ENCODE results near the gene ENKUR. TPM values are rescaled to one million over a fixed set of nuclear protein-coding genes. Genes with fewer than 3 reads are reported as not detected.
"Not testable (repeated sequence)": the region's sequence is repeated elsewhere in the genome, so short reads cannot be mapped to it uniquely, and the experiment has no call there.

The ENKUR gene
- polyA plus RNA-seq, 3 donors: 0.01 to 0.16 TPM; not detected in 1

GRCh38 chr10:25029519-25029918, 13.6 kb upstream of the ENKUR start:
- 59 to 93% (median 91%) methylated on average over 2 of the region's 2 CpGs for WGBS, 3 donors
- H3K27ac ChIP-seq (ENCODE audit: low read depth, low read length): no peak overlapping the region

DNA sequence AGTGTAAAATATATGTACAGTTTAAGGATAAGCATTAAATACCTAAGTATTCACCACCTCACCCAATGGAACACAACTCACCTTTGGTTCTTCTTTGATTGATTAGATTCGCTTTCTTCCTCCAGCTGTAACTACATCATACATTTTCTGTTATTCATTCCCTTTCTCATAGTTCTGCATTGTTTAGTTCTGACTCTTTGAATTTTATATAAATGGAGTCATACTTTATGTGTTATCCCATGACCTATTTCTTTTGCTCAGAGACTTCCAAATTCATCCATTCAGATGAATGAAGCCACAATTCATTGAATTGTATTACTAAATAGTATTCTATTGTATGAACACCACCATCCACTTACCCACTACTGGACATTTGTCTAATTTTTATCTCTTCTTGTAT, 12.8 kb upstream of the ENKUR start:
- WGBS, 3 donors: 97 to 100% (median 98%) methylated on average over 1 of the region's 1 CpG
- no peak overlapping the region for H3K27ac ChIP-seq (ENCODE audit: low read depth, low read length)

DNA sequence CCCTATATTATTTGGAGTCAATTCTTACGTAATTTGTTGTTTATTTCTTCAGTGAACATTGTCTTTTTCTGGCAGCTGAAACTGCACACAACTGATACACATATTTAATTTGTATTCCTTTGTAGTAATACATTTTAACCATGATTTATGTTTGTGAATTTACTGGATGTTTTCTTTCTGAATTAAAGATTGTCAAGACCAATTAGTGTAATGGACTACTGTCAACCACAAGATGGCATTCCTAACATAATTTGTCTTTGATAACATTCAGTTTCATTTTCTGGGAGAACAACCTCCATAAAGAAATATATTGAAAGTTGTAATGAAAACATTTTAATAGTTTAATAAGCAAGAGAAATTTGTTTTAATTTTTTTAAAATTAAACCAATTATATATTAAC, 10.5 kb upstream of the ENKUR start:
- H3K27ac ChIP-seq (ENCODE audit: low read depth, low read length): no peak overlapping the region
- WGBS, 3 donors: 77 to 78% (median 78%) methylated on average over 1 of the region's 1 CpG

GRCh38 chr10:25024528-25024927, 8.6 kb upstream of the ENKUR start:
- no peak overlapping the region for H3K27ac ChIP-seq (ENCODE audit: low read depth, low read length)
- 61 to 82% (median 82%) methylated on average over 8 of the region's 8 CpGs for WGBS, 3 donors

DNA sequence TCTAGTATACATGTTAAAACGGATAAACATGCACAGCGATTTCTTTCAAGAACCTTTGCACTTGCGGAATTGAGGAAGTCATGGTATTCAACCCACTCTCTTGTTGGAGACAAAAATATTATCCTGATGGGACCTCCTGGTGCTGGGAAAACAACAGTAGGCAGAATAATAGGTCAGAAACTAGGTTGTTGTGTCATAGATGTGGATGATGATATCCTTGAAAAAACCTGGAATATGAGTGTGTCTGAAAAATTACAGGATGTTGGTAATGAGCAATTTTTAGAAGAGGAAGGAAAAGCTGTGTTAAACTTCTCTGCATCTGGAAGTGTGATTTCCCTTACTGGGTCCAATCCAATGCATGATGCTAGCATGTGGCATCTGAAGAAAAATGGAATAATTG, 7.3 kb upstream of the ENKUR start:
- H3K27ac ChIP-seq (ENCODE audit: low read depth, low read length): no peak overlapping the region
- WGBS, 3 donors: 45 to 85% (median 56%) methylated on average over 3 of the region's 3 CpGs

DNA sequence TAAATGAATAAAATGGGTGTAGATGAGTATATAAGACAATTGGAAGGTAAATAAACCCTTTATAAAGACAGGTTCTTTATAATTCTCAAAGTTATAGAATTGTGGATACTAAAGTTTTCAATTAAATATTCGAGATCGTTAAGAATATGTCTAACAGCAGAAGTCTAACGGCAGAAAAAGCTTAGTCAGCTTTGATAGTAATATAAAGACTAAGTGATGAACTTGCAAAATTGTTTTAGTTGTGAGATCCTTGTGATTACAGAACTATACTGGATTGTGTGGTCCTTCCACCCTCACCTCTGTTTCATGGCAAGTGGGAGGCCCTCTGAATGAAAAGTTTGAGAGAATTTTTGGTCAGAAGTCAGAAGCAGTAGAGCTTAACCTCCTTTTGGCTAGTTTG, 2.7 kb upstream of the ENKUR start:
- no peak overlapping the region for H3K27ac ChIP-seq (ENCODE audit: low read depth, low read length)
- 94 to 97% (median 96%) methylated on average over 3 of the region's 3 CpGs for WGBS, 3 donors

DNA sequence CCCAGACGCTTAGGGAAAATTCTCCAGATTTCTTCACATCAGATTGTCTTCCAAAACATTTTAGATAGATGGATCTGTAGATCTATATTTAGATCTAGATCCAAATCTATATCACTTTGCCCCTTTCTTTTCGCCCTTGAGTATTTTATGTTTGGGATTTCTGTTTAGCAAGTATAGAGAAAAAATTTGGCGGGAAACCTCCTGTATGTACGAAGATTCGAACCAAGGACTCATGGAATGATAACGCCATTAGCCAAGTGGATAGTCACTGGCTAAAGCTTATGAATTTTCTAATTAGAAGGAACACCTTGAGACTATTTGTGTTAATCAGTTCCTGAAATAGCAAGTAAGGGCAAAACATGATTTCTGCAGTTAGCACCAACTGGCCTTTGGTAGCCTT, 1.7 kb upstream of the ENKUR start:
- WGBS, 3 donors: 63 to 95% (median 94%) methylated on average over 6 of the region's 6 CpGs
- H3K27ac ChIP-seq (ENCODE audit: low read depth, low read length): no peak overlapping the region

GRCh38 chr10:25017154-25017590, 1.2 kb upstream of the ENKUR start:
- WGBS, 3 donors: 2 to 7% (median 5%) methylated on average over 10 of the region's 10 CpGs
- H3K27ac ChIP-seq (ENCODE audit: low read depth, low read length): peak overlapping the region; percentile 38

GRCh38 chr10:25016376-25017153, 607 bp upstream of the ENKUR start, which contains the start of gene THNSL1:
THNSL1 (plus strand) TSS chr10:25016612; CDS start chr10:25023224, 6,612 bp downstream.
- peak within 1 kb of the TSS; percentile 38 for H3K27ac ChIP-seq (ENCODE audit: low read depth, low read length)
- WGBS, 3 donors: 0% methylated on average over 61 to 69 of the region's 69 CpGs

DNA sequence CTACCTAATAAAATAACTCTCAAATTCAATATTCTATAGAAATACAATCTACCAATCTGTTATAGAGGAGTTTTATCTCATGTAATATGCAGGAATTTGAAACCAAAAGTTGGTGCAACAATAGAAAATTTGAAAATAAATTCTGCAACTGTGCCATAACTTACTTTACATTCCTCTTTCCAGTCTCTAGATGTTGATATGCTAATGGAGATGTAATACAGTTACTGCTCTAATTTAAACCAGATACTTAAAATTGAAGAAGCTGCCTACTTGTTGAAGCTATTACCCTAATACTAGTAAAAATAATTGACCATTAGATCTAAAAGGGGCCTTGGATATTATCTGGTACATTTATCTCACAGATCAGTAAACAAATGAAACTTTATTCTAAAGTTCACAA, 1.4 kb downstream of the ENKUR start:
- H3K27ac ChIP-seq (ENCODE audit: low read depth, low read length): no peak overlapping the region

DNA sequence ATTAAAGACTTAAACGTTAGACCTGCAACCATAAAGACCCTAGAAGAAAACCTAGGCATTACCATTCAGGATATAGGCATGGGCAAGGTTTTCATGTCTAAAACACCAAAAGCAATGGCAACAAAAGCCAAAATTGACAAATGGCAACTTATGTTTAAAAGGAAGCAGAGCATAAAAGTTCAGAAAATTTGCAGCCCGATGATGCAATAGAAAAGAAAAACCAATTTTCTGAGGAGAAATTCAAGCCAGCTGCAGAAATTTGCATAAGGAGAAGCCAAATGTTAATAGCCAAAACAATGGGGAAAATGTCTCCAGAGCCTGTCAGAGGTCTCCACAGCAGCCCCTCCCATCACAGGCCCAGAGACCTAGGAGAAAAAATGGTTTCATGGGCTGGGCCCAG, 4.4 kb downstream of the ENKUR start:
- 77 to 86% (median 85%) methylated on average over 2 of the region's 2 CpGs for WGBS, 3 donors
- H3K27ac ChIP-seq (ENCODE audit: low read depth, low read length): not testable (repeated sequence)

DNA sequence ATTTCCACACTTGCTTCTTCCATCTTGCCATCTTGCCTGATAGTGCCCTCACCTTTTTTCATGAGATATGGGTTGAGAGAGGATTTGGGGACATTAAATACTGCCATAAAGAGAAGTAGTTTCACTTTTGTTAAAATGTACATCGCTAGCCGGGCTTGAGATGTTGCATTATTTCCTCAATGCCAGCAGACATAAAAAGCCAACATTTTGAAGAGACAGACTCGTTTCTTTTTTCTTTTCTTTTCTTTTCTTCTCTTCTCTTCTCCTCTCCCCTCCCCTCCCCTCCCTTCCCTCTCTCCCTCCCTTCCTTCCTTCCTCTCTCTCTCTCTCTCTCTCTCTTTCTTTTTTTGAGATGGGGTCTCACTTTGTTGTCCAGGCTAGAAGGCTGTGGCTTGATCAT, 17.9 kb downstream of the ENKUR start:
- 82 to 86% (median 84%) methylated on average over 3 of the region's 3 CpGs for WGBS, 3 donors
- no peak overlapping the region for H3K27ac ChIP-seq (ENCODE audit: low read depth, low read length)

- no peak overlapping the region for H3K27ac ChIP-seq (ENCODE audit: low read depth, low read length)
Observed at GRCh38 chr10:24995072-24995471, 20.9 kb downstream of the ENKUR start.

DNA sequence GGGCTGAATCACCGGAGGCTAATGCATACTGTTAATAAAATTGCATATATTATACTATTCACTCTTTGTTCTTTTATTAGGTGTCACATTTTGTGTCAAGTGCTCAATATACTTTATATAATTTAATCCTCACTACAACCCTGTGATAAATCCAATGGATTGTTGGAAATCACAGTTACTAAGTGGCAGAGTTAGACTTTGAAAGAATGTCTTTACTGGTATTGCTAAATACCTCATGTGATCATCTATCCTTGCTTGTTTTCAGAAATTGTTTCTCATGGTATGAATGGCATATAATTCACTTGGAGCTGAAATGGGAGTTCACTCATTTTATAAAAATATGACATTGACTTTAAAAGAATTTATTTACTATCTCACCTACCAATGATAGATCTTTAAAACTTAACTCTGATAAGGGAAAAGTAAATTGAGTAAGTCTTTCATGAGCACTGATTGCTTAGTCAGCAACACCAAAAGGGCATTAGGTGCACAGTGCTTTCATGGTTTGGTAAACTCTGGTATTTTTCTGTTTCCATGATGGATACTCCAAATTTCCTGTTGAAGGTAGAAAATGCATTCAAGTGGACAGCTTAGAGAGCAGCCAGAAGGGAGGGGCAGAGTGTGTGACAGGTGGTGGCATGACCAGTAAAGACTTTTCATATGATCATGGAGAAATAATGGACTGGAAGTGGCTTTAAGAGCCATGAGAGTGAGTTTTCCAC, 22.6 kb downstream of the ENKUR start:
- H3K27ac ChIP-seq (ENCODE audit: low read depth, low read length): no peak overlapping the region
- 97 to 100% (median 98%) methylated on average over 1 of the region's 1 CpG for WGBS, 3 donors

GRCh38 chr10:24992512-24993133, 23.3 kb downstream of the ENKUR start:
- WGBS, 3 donors: 84 to 90% (median 85%) methylated on average over 3 of the region's 3 CpGs

DNA sequence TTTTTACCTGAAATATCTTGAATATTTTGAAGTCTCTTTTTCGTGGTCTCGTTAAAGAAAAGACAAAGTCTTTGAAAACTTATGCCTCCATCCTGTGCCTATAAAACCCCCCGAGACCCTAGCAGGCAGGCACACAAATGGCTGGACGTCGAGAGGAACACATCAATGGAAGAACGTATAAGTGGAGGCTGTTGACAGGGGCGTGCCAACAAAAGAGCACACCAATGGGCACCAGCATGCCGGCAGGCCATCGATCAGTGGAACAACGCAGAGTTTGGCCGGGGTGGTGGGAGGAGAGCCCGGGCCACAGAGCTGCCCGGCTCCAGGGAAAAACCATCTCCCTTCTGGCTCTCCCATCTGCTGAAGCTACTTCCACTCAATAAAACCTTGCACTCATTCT, 24.7 kb downstream of the ENKUR start:
- WGBS, 3 donors: 85 to 90% (median 88%) methylated on average over 13 of the region's 13 CpGs
- no peak overlapping the region for H3K27ac ChIP-seq (ENCODE audit: low read depth, low read length)

More at GRCh38 chr10:24992512-24993133, 23.3 kb downstream of the ENKUR start:
- no peak overlapping the region for H3K27ac ChIP-seq (ENCODE audit: low read depth, low read length)

DNA sequence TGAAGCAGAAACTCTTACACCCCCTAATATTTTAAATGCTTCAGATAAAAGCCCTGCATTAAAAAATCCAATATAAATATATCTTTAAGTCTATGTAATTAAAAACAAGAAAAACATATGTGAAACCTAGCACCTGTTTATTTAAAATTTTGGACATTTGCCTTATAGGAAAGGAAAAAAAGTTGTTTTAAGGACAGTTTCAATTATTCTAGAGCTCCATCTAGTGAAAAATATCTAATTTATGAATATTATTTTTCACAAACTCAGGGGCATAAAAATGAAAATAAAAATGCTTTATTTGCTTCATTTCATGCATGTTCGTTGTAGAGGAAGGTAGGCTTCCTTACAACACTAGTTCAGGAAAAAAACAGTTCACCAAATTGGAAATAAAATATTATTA, 26.1 kb downstream of the ENKUR start:
- no peak overlapping the region for H3K27ac ChIP-seq (ENCODE audit: low read depth, low read length)
- 11 to 24% (median 14%) methylated on average over 1 of the region's 1 CpG for WGBS, 3 donors

GRCh38 chr10:24988831-24989640, 26.9 kb downstream of the ENKUR start:
- 54 to 74% (median 60%) methylated on average over 12 of the region's 12 CpGs for WGBS, 3 donors
- H3K27ac ChIP-seq (ENCODE audit: low read depth, low read length): no peak overlapping the region

DNA sequence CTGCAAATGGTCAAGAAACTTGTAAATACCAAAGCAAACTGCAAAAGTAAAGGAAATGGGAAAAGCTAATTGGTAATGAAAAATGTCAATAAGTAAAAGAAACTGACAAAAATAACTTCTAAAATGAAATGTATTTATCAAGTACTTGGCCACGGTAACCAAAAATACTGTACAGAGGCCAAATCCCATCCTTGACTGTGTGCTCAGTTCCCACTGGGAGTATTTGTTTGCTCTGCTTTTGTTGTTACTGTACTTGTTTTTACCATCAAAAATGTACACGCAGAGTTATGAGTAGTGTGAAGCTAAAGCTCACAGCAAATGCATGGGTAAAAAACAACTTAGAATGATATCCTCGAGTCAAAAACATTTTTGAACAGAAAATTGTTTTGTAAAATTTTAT, 31.1 kb downstream of the ENKUR start:
- WGBS, 3 donors: 35 to 51% (median 43%) methylated on average over 3 of the region's 3 CpGs
- no peak overlapping the region for H3K27ac ChIP-seq (ENCODE audit: low read depth, low read length)

Data from adipose tissue (tissue), 3 donors.